Fibroblast of skin of left biceps (primary cell): ENCODE data around the gene F10.
"Not testable (repeated sequence)": the region's sequence is repeated elsewhere in the genome, so short reads cannot be mapped to it uniquely, and the experiment has no call there.

Source experiments
- DNase-seq, 2 experiments: peaks; one replicate each; pipeline ENCODE4 v3.0.0-alpha.2; 2013; ENCODE audit warnings: low read depth in 2 of 2

Gene F10

DNA sequence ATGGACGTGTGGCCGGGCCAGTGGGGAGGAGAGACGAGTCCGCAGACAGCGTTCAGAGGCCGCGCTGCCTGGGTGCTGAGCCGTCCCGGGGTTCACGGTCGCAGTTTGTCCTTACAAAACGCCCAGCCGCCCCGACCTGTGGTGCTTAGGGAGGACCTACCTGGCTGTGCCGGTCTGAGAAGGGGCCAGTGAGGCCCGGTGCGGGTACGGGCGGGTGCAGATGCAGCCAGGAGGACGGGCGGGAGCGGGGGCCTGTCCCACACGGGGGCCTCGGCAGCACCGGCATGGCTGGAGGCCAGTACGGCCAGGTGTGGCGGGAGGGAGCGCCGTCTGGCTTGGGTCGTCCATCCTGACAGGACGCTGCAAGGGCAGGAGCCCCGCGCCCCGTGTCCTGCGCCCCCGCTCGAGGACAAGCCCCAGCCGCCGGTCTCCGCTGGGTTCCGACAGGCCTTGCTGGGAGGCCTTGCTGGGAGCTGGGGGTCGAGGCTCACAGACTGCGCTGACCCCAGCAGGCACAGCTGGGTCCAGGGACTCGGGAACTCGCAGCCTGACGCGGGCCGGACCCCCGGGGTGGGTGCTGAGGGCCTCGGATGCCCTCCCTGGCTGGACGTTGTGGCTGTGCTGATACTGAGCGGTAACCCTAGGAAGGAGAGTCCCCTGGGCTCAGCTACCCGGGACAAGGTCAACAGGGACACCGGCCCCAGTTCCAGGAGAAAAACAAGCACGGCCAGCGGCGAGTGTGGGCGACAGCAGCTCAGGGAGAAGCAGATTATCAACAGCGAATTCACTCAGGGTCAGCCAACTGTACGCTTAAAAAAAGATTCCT, 30.6 kb downstream of the F10 start:
- DNase-seq: no peak

DNA sequence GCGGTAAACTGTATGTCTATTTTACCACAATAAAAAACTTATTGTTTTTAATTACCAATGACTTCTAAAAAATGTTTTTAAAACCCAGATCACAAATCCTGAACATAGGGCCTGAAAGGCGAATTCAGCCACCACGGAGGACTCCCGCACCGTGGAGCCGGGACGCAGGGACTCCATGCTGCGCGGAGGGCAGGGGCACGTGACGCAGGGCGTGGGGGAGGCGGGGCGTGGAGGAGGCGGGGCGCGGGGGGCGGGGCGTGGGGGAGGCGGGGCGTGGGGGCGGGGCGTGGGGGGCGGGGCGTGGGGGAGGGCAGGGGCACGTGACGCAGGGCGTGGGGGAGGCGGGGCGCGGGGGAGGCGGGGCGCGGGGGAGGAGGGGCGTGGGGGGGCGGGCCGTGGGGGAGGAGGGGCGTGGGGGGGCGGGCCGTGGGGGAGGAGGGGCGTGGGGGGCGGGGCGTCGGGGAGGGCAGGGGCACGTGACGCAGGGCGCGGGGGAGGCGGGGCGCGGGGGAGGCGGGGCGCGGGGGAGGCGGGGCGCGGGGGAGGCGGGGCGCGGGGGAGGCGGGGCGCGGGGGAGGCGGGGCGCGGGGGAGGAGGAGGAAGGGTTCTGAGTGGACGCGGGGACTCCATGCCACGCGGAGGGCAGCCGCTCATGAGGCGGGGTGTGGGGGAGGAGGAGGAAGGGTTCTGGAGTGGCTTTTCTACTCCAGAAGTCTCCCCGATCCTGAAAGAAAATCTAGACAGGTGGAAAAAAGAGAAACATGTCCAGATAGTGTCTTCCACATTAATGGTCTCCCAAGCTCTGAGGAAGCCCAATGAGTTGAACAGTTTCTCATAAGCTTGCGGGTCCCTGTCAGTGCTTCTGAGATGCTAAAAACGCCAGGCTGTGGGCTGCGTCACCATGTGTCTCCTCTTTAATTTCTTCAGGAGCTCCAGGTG, 31.5 kb downstream of the F10 start:
- peak; percentile 21 to 27 for DNase-seq

DNA sequence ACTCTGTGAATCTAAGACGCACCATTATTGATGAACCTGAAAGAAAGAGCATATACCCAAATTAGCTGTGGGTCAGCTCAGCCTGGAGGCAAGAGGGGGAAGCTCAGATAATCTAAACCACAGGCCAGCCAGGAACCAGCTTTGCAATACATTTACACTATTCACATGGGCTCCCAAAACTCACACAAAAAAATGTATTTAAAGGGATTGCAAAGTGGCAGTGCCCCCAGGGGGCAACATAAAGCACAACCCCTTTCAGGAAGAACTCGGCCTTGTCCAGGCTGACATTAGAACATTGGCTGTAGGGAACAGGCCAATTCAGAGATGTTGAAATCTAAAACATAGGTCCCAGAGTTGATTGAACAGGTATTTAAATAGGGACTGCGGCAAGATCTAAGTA, 32.6 kb downstream of the F10 start:
- DNase-seq: no peak

DNA sequence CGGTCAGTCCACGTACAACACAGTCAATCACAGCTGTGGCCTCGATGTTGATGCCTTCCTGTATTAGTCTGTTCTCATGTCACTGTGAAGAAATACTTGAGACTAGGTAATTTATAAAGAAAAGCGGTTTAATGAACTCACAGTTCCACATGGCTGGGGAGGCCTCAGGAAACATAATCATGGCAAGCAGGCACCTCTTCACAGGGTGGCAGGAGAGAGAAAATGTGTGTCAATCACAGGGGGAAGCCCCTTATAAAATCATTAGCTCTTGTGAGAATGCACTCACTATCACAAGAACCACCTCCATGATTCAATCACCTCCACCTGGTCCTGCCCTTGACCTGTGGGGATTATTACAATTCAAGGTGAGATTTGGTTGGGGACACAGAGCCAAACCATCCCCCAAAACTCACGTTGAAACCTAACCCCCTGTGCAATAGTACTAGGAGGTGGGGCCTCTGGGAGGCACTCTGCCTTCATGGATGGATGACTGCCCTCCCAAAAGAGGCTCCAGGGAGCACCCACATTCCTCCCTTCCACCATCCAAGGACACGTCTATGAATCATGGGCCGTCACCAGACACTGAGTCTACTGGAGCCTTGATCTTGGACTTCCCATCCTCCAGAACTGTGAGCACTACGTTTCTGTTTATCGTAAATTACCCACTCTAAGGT, 33.5 kb downstream of the F10 start:
- no peak for DNase-seq

DNA sequence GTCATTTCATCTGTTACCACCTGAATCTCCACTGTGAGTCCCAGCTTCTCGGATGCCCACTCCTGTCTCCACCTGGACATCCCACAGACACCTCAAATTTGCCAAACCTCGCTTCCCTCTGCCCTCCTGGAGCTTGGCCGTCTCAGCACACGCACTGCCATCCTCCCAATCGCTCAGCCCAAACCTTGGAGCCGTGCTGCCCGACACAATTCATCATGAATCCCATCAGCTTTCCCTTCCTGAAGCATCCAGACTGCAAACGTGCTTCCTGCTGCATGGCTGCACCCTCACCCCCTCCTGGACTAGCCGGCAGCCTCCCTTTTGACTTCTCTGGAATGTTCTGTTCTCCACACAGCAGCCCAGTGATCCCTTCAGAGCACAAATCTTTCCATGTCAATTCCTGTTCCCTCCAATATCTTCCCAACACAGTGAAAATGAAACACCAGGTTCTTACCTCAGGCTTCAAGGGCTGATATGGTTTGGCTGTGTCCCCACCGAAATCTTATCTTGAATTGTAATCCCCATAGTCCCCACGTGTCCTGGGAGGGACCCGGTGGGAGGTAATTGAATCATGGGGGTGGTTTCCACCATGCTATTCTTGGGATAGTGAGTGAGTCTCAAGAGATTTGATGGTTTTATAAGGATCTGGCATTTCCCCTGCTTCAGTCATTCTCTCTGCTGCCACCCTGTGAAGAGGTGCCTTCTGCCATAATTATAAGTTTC, 34.8 kb downstream of the F10 start:
- no peak for DNase-seq

DNA sequence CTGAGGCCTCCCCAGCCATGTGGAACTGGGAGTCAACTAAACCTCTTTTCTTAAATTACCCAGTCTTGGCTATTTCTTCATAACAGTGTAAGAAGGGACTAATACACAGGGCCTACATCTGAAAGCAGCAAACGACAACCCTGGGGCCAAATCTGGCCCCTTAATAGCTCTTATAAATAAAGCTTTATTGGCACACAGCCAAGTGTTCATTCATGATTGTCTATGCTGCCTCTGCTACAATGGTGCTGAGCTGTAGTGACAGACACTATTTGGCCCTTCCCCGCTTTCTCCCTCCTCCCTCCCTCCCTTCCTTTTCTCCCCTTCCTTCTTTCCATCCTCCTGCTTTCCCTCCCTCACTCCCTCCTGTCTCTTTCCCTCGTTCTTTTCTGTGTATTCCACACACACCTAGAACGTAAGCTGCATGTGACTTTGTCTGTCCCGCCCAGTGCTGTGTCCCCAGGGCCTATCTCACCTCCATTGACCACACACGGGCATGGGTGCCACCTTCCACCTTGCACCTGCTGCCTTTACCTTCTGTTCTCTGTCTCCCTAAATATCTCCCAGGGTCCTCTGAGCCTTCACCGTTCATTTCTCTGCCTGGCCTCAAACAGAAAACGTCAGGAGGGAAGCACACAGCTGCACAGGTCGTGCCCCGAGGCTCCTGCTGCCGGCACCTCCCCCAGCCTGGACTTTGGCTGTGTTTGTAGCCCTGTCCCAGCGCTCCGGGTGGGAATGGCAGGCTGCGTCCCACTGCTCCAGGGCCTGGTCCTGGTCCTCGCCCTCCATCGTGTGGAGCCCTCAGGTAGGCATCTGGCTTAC, 35.5 kb downstream of the F10 start, which contains the start of gene PROZ:
Gene PROZ (plus strand): TSS at position 720 of the 819 bp plus-strand sequence. CDS start 13 bp downstream, at position 733.
- DNase-seq: no peak

DNA sequence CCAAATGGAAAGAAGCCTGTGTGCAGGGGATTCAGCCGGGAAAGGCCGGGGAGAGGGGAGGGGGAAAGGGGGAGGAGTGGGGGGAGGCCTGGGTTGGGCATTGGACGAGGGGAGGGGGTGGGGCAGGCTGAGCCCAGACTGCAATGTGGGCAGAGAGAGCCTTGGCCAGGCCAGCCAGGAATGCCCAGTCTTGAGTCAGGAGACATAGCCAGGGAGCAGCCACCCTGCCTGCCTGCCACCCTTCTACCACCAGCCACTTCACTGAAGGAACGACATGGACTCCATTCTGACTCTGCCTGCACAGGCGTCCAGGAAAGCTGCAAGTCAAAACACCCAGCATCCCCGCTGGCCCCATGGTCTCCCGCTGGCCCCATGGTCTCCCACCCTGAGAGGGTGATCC, 36.3 kb downstream of the F10 start:
- DNase-seq: no peak

DNA sequence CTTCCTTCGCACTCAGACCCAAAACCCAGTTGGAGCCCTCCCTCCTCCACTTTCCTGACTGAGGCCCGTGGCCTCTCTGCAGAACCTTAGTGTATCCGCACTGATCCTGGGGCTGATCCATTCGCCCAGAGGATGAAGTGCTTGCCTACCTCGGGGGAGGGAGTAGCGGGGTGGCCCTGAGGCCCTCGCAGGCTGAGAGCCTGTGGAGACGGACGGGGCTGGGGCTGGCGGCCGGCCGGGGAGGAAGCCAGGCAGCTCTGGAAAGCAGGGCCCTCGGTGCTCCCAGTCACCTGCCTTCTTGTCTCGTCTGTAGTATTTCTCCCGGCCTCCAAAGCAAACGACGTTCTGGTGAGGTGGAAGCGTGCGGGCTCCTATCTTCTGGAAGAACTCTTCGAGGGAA, 37.1 kb downstream of the F10 start:
- DNase-seq: no peak

DNA sequence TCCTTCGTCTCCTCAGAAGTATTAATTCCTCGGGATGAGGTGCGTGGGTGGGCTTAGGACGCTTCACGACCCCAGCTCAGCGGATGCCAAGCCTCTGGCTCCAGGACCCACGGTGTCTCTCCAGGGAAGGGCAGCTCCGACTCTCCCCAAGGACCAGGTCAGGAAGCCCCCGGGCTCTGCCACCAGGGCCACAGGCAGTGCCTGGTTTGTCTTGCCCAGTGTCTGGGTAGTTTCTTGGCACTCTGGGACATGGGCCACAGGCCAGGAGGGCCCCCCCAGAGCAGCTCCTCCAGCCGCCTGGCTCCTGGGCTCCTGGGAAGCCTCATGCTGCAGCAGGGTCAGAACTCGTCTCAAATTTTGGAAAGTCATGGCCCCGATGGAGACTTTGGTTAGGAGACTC, 38.4 kb downstream of the F10 start:
- no peak for DNase-seq

DNA sequence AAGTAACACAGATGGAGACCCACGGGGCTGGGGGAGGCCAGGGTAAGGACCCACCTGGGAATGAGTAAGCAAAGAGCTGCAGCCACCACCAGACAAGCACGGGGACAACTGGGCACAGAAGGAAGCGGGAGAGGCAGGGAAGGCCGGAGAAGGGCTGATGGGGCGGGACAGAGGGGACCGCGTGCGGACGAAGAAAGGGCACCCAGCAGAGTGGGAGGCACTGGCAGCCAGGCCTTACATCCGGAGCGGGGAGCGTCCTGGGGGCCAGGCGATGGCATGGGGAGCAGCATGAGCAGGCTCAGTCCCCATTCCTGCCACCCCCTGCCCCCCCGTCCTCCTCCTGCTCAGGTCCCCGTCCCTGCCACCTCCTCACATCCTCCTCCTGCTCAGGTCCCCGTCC, 38.8 kb downstream of the F10 start:
- DNase-seq: no peak

DNA sequence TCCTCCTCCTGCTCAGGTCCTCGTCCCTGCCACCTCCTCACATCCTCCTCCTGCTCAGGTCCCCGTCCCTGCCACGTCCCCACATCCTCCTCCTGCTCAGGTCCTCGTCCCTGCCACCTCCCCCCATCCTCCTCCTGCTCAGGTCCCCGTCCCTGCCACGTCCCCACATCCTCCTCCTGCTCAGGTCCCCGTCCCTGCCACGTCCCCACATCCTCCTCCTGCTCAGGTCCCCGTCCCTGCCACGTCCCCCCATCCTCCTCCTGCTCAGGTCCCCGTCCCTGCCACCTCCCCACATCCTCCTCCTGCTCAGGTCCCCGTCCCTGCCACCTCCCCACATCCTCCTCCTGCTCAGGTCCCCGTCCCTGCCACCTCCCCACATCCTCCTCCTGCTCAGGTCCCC, 39.4 kb downstream of the F10 start:
- not testable (repeated sequence) for DNase-seq

DNA sequence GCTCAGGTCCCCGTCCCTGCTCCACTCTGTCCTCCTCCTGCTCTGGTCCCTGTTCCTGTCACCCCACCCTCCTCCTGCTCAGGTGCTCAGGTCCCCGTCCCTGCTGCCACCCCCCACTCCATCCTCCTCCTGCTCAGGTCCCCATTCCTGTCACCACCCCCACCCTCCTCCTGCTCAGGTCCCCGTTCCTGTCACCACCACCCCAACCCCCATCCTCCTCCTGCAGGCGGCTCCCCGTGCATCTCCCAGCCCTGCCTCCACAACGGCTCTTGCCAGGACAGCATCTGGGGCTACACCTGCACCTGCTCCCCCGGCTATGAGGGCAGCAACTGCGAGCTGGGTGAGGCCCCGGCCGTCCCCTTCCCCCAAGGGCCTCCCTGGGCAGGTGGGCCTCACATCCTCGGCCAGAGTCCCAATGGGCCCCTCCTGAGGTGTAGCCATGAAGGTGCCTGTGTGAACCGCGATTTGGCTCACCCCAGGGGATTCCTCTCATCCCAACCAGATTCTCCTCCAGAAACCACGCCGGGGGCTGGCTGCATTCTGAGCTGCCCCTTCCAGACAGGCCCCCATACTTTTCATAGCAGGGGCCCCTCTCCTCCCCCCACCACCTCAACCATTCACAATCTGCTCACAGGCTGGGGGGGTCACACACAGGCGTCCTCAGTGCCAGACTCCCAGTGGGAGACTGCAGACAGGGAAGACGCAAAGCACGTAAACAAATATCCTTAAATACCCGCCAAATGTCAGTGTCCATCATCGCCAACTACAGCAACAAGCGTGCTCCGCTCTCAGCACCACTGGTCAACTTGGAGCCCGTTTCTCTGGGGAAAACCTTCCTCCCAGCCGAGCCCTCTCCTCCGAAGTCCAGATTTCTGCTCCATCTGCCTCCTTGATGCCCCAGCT, 40.4 kb downstream of the F10 start:
- DNase-seq: no peak

DNA sequence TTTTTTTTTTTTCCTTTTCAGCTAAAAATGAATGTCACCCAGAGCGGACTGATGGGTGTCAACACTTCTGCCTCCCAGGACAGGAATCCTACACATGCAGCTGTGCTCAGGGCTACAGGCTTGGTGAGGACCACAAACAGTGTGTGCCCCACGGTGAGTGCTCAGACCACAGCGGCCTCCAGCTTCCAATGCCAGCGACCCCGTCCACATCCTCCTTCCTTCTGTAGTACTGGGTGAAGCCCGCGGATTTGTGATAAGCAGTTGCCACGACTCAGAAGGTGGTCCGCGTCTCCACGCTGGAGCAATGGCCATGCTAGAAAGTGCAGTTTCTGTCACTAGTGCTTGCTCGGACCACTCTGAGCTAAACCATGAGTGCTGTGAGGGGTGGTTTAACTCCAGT, 41.9 kb downstream of the F10 start:
- no peak for DNase-seq

DNA sequence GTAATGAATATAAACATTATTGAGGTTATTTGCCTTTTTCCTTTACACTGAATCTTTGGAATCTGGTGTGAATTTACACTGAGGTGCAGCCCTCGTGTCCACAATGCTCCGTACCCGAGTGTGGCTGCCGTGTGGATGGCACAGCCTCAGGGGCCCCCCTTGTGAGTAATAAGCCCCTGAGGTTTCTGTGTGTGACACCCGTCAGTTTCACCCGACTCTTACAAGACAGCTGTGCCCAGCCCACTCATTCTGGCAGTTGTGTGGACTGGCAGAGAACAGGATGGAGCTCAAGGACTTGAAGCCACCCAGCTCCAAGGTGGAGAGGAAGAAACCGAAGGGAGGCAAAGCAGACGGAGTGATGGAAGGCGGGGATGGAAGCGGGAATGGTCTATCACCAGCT, 43.7 kb downstream of the F10 start:
- DNase-seq: no peak

DNA sequence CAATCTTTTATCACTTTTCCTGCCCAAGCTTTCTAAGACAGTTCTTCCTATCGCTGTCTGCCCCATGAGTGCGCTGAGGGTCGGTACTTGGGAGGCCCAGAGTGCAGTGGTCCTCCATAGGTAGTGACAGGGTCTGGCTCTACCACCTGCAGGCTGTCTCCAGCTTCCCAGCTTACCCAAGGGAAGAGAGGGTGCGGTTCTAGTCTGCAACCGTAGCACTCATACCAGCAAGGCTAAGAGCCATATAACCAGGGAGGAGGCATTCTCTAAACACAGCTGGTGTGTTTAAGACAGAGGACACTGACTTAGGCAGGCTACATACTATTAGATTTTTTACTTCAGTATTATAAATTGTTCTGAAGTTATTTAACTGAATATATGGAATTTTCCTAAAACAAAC, 44.1 kb downstream of the F10 start:
- no peak for DNase-seq

DNA sequence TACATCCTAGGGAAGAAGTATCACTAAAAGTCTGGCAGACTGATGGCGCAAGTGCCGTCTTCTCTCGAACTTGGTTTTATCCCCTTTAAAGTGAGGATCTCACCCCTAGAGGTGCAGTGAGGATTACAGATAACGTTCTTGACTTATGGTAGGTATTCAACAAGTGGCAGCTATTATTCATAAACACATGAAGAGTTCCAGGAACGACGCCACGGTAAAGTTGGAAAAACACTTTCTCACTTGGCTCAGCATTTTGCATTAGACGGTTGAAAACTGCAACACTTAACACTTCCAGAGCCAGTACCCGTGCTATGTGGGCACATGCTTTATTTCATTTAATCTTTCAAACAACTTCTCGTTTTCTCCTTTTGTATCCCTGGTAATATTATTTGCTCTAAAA, 44.6 kb downstream of the F10 start:
- no peak for DNase-seq

DNA sequence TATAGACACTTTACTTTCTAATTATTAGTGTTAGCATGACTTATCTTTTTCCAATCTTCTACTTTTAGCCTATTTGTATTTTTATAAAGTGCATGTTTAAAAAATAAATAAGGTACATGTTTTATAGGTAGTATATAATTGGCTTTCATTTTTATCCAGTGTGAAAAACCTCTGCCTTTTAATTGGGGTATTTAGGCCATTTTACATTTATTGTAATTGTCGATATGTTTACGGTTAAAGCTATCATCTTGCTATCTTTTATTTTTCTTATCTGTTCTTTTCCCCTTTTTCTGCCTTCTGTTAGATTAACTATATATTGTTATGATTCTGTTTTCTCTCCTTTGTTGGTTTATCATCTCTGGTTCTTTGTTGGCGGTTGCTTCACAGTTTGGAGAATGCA, 45.0 kb downstream of the F10 start:
- no peak for DNase-seq

DNA sequence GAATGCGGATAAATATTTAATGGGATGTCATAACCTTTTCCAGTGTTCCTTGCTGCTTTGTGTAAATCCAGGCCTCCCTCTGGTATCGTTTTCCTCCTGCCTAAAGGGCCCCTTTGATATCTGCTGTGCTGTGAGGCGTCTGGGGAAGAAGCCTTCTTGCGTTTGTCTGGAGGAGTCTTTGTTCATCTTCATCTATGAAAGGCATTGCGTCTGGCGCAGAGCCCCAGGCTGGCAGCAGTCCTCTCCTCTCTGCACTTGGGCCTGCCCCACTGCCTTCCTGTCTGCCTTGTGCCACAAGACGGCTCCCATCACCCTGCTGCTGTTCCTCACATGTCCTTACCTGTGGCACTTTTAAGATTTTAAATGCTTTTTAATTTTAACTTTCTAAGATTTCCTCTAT, 45.6 kb downstream of the F10 start:
- no peak for DNase-seq
